Inferior parietal cortex (tissue), 1 donor: ENCODE data around the gene RABL6.
"Not testable (repeated sequence)": the region's sequence is repeated elsewhere in the genome, so short reads cannot be mapped to it uniquely, and the experiment has no call there.

Source experiments
- DNase-seq: peaks from one replicate; pipeline ENCODE4 v3.0.0-alpha.2; 2016; ENCODE audit errors: extremely low spot score

RABL6 gene

GRCh38 chr9:136835932-136836904, 28.5 kb downstream of the RABL6 start:
- no peak for DNase-seq

GRCh38 chr9:136837146-136837855, 29.6 kb downstream of the RABL6 start:
- DNase-seq, result no peak

GRCh38 chr9:136837856-136838277, 30.1 kb downstream of the RABL6 start:
- not testable (repeated sequence) for DNase-seq

- no peak for DNase-seq
Observed at GRCh38 chr9:136838314-136839228, 30.8 kb downstream of the RABL6 start.

- no peak for DNase-seq
Observed at GRCh38 chr9:136839229-136840139, 31.7 kb downstream of the RABL6 start.

- no peak for DNase-seq
Observed at GRCh38 chr9:136840140-136840876, 32.6 kb downstream of the RABL6 start.

GRCh38 chr9:136840877-136841645, 33.3 kb downstream of the RABL6 start:
- DNase-seq, result peak; percentile 60

- DNase-seq, result not testable (repeated sequence)
Observed at GRCh38 chr9:136841646-136842379, 34.1 kb downstream of the RABL6 start.

- peak; percentile 78 for DNase-seq
Observed at GRCh38 chr9:136842380-136842948, 34.7 kb downstream of the RABL6 start, which contains the start of gene AJM1. TSS of gene AJM1 (plus strand) at chr9:136842478. CDS start at chr9:136844415, 1,937 bp downstream.

- not testable (repeated sequence) for DNase-seq
Observed at GRCh38 chr9:136843159-136843800, 35.5 kb downstream of the RABL6 start.

GRCh38 chr9:136843801-136844740, 36.3 kb downstream of the RABL6 start:
- not testable (repeated sequence) for DNase-seq

- no peak for DNase-seq
Observed at GRCh38 chr9:136844761-136845464, 37.2 kb downstream of the RABL6 start.

- no peak for DNase-seq
Observed at GRCh38 chr9:136845465-136846260, 37.9 kb downstream of the RABL6 start.

- no peak for DNase-seq
Observed at GRCh38 chr9:136846376-136847087, 38.8 kb downstream of the RABL6 start.
